Measurements from ENCODE around the gene KCNIP1. TPM values are rescaled to one million over a fixed set of nuclear protein-coding genes. Genes with fewer than 3 reads are reported as not detected.

KCNIP1 gene
- total RNA-seq, 1 experiment from 2014 or later = not detected

DNA sequence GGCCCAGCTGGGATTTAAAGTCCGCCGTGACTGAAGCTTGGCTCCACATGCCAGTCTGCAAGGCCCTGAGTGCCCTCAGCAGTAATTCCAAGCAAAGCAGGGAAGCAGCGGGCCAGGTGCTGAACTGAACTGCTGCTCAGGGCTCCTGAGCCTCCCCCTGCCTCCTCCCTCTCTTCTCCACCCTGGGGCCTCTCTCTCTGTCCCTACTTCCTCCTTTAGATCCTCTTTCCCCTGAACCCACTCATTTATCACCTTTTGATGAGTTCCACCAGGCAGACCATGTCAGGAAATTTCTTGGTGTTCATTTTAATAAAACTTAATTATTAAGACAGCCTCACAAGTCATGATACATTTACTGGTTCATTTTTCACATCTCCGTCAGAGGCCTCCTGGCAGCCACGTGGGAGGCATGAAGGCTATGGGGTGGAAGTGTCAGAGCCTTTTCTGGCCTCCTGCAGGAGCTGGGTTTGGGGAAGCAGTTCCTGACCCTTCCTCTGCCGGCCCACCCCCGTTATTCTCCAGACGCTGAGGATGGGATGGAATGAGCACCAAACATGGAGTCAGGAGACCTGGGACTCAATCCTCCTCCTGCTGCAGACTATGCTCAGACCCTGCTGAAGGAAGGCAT is 32.2 kb upstream of the KCNIP1 start:
- no peak overlapping the region for H3K4me3 ChIP-seq (ENCODE audit: low read length)
- CTCF ChIA-PET = no interaction called here
- no peaks in the 10 kb centered on the region for H3K9me2 ChIP-seq (replicated peaks; ENCODE audit: low read length)
- no peak overlapping the region for H2AFZ ChIP-seq (ENCODE audit: low read length)
- no peak for TF ChIP-seq EZH2 (IDR thresholded peaks at IDR 0.05; ENCODE audit: low read length, unreplicated experiment)
- TF ChIP-seq, protein P1, sequence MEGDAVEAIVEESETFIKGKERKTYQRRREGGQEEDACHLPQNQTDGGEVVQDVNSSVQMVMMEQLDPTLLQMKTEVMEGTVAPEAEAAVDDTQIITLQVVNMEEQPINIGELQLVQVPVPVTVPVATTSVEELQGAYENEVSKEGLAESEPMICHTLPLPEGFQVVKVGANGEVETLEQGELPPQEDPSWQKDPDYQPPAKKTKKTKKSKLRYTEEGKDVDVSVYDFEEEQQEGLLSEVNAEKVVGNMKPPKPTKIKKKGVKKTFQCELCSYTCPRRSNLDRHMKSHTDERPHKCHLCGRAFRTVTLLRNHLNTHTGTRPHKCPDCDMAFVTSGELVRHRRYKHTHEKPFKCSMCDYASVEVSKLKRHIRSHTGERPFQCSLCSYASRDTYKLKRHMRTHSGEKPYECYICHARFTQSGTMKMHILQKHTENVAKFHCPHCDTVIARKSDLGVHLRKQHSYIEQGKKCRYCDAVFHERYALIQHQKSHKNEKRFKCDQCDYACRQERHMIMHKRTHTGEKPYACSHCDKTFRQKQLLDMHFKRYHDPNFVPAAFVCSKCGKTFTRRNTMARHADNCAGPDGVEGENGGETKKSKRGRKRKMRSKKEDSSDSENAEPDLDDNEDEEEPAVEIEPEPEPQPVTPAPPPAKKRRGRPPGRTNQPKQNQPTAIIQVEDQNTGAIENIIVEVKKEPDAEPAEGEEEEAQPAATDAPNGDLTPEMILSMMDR (conservative IDR thresholded peaks at IDR 0.05; ENCODE audit: low read depth, low read length) = no peak
- no peak for TF ChIP-seq EZH2phosphoT487 (IDR thresholded peaks at IDR 0.05; ENCODE audit: borderline replicate concordance, low read length)
- no peaks in the 10 kb centered on the region for H3K79me2 ChIP-seq (ENCODE audit: low read length)
- no peak for ATAC-seq
- no peaks in the 10 kb centered on the region for H3K9me3 ChIP-seq (ENCODE audit: low read length)
- peaks cover 7% of the 10 kb centered on the region for H3K4me1 ChIP-seq (ENCODE audit: insufficient read depth, low read length)
- intact Hi-C loops (cut with micrococcal nuclease) = no loop called here
- BruUV-seq (replicated peaks) = no TSS peak
- no peaks in the 10 kb centered on the region for H3K27me3 ChIP-seq (ENCODE audit: low read length)
- H3F3A ChIP-seq (ENCODE audit: low read length, unreplicated experiment) = no peaks in the 10 kb centered on the region
- H4K20me1 ChIP-seq (ENCODE audit: low read length) = no peaks in the 10 kb centered on the region
- no peak overlapping the region for H3K4me2 ChIP-seq (ENCODE audit: low read length)
- no peak for DNase-seq
- no peak overlapping the region for H3K9ac ChIP-seq (ENCODE audit: low read length)
- H3K27ac ChIP-seq (ENCODE audit: low read length) = no peak overlapping the region
- POLR2A ChIA-PET (ENCODE audit: unreplicated experiment) = no interaction called here
- no peaks in the 10 kb centered on the region for H3K36me3 ChIP-seq (ENCODE audit: low read depth, low read length)

DNA sequence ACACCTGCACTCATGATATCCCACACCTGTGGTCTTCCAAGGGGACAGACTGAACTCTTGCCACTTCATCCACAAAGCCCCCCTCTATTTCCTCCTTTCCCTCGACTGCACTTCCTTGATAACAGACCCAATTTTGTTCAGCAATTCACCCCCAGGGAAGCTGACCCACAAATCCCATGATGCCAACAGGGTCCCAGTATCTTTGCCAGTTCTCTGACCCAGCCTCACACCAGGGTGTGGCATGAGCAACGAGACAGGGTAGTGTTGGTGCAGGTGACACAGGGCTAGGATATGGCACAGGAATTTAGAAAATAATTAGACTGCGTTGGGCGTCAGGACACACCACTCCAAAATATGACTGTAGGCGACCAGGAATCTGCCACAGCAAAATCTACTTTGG is 30.2 kb upstream of the KCNIP1 start:
- intact Hi-C loops (cut with micrococcal nuclease) = no loop called here
- Histone ChIP-seq H3K36me3 (ENCODE audit: low read depth, low read length) (no peaks in the 10 kb centered on the region), H3K9me2 (replicated peaks; ENCODE audit: low read length) (no peaks in the 10 kb centered on the region), H3K9me3 (ENCODE audit: low read length) (no peaks in the 10 kb centered on the region), H3K9ac (ENCODE audit: low read length) (no peak overlapping the region), H4K20me1 (ENCODE audit: low read length) (no peaks in the 10 kb centered on the region), H3K27me3 (ENCODE audit: low read length) (no peaks in the 10 kb centered on the region), H3K4me3 (ENCODE audit: low read length) (no peak overlapping the region), H3K27ac (ENCODE audit: low read length) (no peak overlapping the region), H2AFZ (ENCODE audit: low read length) (no peak overlapping the region), H3K4me1 (ENCODE audit: insufficient read depth, low read length) (no peaks in the 10 kb centered on the region), H3K79me2 (ENCODE audit: low read length) (no peaks in the 10 kb centered on the region), H3K4me2 (ENCODE audit: low read length) (no peak overlapping the region), H3F3A (ENCODE audit: low read length, unreplicated experiment) (no peaks in the 10 kb centered on the region)
- CTCF ChIA-PET = no interaction called here
- POLR2A ChIA-PET (ENCODE audit: unreplicated experiment) = no interaction called here
- no peak for ATAC-seq
- DNase-seq = no peak
- TF ChIP-seq, protein P1 (conservative IDR thresholded peaks at IDR 0.05; ENCODE audit: low read depth, low read length) = no peak
- TF ChIP-seq EZH2phosphoT487 (IDR thresholded peaks at IDR 0.05; ENCODE audit: borderline replicate concordance, low read length) = no peak
- no TSS peak for BruUV-seq (replicated peaks)

DNA sequence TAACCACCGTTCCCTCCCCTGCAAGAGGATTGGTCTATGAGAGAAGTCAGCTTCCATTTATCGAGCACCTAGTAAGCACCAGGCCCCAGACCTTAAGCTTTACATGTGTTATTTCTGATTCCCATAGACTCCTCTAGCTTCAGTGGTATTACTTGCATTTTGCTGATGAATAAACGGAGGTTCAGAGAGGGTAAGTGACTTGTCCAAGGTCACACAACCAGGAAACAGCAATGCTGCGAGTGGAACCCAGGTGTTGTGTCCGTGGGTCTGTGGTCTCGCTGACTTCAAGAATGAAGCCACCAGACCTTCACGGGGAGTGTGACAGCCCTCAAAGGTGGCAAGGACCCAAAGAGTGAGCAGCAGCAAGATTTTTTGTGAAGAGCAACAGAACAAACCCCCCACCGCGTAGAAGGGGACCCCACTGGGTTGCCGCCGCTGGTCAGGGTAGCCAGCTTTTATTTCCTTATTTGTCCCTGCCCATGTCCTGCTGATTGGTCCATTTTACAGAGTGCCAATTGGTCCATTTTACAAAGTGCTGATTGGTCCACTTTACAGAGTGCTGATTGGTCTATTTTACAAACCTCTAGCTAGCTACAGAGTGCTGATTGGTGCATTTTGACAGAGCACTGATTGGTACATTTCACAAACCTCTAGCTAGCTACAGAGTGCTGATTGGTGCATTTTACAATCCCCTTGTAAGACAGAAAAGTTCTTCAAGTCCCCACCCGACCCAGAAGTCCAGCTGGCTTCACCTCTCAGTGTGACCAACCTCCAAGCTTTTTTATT is 29.1 kb upstream of the KCNIP1 start:
- BruUV-seq (replicated peaks) = no TSS peak
- Histone ChIP-seq H3K36me3 (ENCODE audit: low read depth, low read length) (no peaks in the 10 kb centered on the region), H3K27ac (ENCODE audit: low read length) (no peak overlapping the region), H3K4me2 (ENCODE audit: low read length) (no peak overlapping the region), H3K9me2 (replicated peaks; ENCODE audit: low read length) (no peaks in the 10 kb centered on the region), H2AFZ (ENCODE audit: low read length) (no peak overlapping the region), H3K4me3 (ENCODE audit: low read length) (no peak overlapping the region), H3K79me2 (ENCODE audit: low read length) (no peaks in the 10 kb centered on the region), H3K9me3 (ENCODE audit: low read length) (no peaks in the 10 kb centered on the region), H3K9ac (ENCODE audit: low read length) (no peak overlapping the region), H3K4me1 (ENCODE audit: insufficient read depth, low read length) (no peaks in the 10 kb centered on the region; the same call in 1 of the 2 replicates), H3F3A (ENCODE audit: low read length, unreplicated experiment) (no peaks in the 10 kb centered on the region), H4K20me1 (ENCODE audit: low read length) (no peaks in the 10 kb centered on the region), H3K27me3 (ENCODE audit: low read length) (no peaks in the 10 kb centered on the region)
- no peak for DNase-seq
- no peak for TF ChIP-seq EZH2phosphoT487 (IDR thresholded peaks at IDR 0.05; ENCODE audit: borderline replicate concordance, low read length)
- TF ChIP-seq, protein P1 (conservative IDR thresholded peaks at IDR 0.05; ENCODE audit: low read depth, low read length) = no peak
- no peak for TF ChIP-seq EZH2 (IDR thresholded peaks at IDR 0.05; ENCODE audit: low read length, unreplicated experiment)
- ChIA-PET CTCF (no interaction called here), POLR2A (ENCODE audit: unreplicated experiment) (no interaction called here)
- no peak for ATAC-seq
- intact Hi-C loops (cut with micrococcal nuclease) = no loop called here

Data from PC-3 (cell line).